Brain pericyte (primary cell): ENCODE measurements around the gene RASGRF1.

Experiments
- DNase-seq: peaks from one replicate; pipeline ENCODE4 v3.0.0-alpha.2; 2012; ENCODE audit warnings: low read depth, low spot score

The RASGRF1 gene

GRCh38 chr15:78989701-78990240 lies 100.8 kb downstream of the RASGRF1 start:
- DNase-seq, result no peak

GRCh38 chr15:78988361-78988911 lies 102.1 kb downstream of the RASGRF1 start:
- DNase-seq, result peak; percentile 77

- no peak for DNase-seq
Measured at GRCh38 chr15:78987556-78988360, 102.8 kb downstream of the RASGRF1 start.

- DNase-seq, result no peak
Measured at GRCh38 chr15:78985859-78986475, 104.6 kb downstream of the RASGRF1 start.

- no peak for DNase-seq
Measured at GRCh38 chr15:78984041-78984440, 106.5 kb downstream of the RASGRF1 start.

GRCh38 chr15:78983146-78983918 lies 107.2 kb downstream of the RASGRF1 start:
- no peak for DNase-seq

GRCh38 chr15:78982736-78983135 lies 107.8 kb downstream of the RASGRF1 start:
- DNase-seq, result no peak

GRCh38 chr15:78981532-78982313 lies 108.9 kb downstream of the RASGRF1 start:
- DNase-seq, result no peak

GRCh38 chr15:78979456-78980320 lies 110.9 kb downstream of the RASGRF1 start:
- DNase-seq, result peak; percentile 36

- no peak for DNase-seq
Measured at GRCh38 chr15:78978601-78979179, 111.9 kb downstream of the RASGRF1 start.

GRCh38 chr15:78977591-78978347 lies 112.8 kb downstream of the RASGRF1 start:
- DNase-seq, result no peak

GRCh38 chr15:78977091-78977571 lies 113.4 kb downstream of the RASGRF1 start:
- DNase-seq, result no peak

- DNase-seq, result no peak
Measured at GRCh38 chr15:78976691-78977090, 113.9 kb downstream of the RASGRF1 start.

- no peak for DNase-seq
Measured at GRCh38 chr15:78974272-78974918, 116.2 kb downstream of the RASGRF1 start.

- no peak for DNase-seq
Measured at GRCh38 chr15:78969687-78970349, 120.8 kb downstream of the RASGRF1 start.

GRCh38 chr15:78968539-78969271 lies 121.9 kb downstream of the RASGRF1 start:
- DNase-seq, result no peak

- DNase-seq, result no peak
Measured at GRCh38 chr15:78968114-78968513, 122.5 kb downstream of the RASGRF1 start.
